ENCODE measurements around the gene PNPLA5.

PNPLA5 gene

GRCh38 chr22:43844560-43845545 lies 47.0 kb downstream of the PNPLA5 start:
- DNase-seq (ENCODE audit: low read depth, low spot score), result no peak

DNA sequence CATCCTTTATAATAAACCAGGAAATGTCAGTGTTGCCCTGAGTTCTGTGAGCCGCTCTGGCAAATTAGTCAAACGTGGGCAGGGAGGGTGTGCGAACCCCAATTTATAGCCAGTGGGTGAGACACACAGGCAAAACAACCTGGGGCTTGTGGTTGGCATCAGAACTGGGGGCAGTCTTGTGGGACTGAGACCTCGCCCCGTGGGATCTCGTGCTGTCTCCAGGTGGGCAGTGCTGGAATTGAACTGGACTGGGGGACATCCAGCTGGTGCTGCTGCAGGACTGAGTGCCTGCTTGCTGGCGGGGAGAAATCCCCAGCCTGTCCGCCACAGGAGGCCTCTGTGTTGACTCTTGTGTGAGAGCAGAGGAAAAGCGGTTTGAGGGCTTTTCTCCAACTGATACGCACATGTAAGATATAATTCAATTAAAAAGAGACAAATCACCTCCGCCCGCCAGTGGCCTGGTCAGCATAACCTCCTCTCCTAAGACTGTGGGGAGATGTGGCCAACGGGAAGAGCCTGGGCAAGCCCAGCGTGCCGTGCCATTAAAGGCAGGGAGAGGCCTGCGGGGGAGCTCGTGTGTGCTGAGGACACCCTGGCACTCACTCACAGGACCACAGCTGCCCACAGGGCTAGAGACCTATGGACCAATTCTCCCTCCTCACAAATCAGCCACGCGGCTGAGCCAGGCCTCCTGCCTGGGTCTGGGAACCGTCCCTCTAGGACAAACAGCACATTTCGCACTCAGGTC lies 47.9 kb downstream of the PNPLA5 start:
- no peak for DNase-seq (ENCODE audit: low read depth, low spot score)
- H3K4me3 ChIP-seq (ENCODE audit: low read length), result no peak overlapping the region

More at GRCh38 chr22:43844560-43845545, 47.0 kb downstream of the PNPLA5 start:
- no peak overlapping the region for H3K4me3 ChIP-seq (ENCODE audit: low read length)

DNA sequence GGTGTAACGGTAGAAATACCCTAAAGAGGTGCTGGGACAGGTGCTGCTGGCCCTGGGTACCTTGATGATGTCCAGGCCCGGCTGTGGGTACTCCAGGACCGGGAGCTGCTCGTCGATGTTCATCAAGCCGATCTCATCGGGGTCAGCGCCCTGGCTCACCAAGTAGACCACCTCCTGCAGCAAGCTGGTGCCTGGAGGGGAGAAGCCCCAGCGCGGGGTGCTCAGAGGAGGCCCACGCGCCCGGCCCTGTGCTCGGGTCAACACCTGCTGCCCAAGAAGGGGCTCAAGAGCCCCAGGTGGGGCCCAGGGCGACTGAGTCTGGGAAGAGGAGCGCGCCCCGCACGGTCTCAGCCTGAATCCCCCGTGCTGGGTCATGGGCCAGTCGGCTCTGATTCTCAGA lies 50.1 kb downstream of the PNPLA5 start:
- no peak overlapping the region for H3K4me3 ChIP-seq (ENCODE audit: low read length)
- DNase-seq (ENCODE audit: low read depth, low spot score), result no peak

DNA sequence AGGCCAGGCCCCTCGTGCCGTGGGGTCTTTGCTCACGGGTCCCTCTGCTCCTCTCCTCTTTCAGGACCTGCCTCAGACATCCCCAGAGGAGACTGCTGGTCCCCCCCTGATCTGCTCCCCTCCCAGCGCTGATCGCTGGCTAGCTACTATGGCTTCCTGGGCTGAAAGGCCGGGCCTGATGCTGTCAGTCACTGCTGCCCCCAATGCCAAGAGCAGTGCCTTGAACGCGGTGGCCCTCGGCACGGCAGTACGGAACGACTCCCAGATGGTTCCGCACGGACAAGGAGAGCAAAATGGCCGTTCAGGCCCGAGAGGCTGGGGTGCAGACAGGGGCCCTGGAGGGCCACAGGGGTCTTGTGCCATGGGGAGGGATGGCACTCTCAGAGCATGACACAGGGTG lies 51.0 kb downstream of the PNPLA5 start:
- DNase-seq (ENCODE audit: low read depth, low spot score), result no peak
- H3K4me3 ChIP-seq (ENCODE audit: low read length), result no peak overlapping the region

DNA sequence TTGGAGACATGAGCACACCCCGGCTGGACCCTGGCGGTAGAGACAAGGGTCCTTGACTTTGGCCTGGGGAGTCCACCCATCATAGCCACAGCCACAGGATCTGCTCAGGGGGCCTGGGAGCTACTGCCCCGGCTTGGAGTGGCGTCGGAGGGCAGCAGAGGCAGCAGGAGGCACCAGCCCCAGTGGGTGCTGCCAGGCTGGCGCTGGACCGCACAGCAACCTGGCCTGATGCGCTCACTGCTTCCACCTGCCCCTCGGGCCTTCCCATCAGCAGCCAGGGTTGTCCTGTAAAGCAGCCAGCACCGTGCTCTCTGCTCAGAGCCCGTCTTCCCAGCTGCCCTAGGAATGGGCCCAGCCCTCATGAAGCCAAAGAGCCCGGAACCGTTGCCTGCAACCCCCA lies 51.4 kb downstream of the PNPLA5 start:
- no peak overlapping the region for H3K4me3 ChIP-seq (ENCODE audit: low read length)
- no peak for DNase-seq (ENCODE audit: low read depth, low spot score)

- no peak overlapping the region for H3K4me3 ChIP-seq (ENCODE audit: low read length)
- no peak for DNase-seq (ENCODE audit: low read depth, low spot score)
Measured at GRCh38 chr22:43839781-43840180, 52.0 kb downstream of the PNPLA5 start.

DNA sequence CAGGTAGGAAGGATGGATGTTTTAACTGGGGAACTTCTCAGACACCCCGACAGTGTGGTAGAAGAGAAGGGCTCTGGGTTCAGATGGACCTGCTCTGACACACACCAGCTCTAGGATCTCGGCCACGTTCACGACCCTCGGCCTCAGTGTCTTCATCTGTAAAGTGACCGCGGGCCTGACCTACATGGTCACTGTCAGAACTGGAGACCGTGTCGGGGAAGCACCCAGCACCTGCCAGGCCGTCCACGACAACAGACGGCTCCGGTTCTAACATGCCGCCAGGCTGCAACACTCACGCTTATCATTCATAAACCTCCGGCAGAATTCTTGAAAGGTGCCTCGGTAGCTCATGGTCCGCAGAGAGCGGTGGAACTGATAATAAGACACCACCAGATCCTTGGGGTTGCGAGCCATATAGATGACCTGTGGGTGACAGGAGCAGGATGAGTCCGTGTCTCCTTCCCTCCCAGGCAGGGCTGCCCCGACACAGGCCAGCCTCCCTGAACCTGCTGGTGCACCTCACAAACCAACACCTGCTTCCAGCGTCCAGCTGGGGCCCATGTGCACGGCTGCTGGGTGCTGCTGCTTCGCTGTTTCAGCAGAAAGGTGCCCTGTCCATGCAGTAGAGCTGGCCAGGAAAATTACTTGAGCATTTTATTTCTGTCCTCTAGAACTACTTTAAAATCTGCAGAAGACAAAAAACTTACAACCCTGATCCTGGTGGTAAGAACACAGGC lies 53.1 kb downstream of the PNPLA5 start:
- no peak overlapping the region for H3K4me3 ChIP-seq (ENCODE audit: low read length)
- no peak for DNase-seq (ENCODE audit: low read depth, low spot score)

GRCh38 chr22:43838161-43838560 lies 53.7 kb downstream of the PNPLA5 start:
- no peak overlapping the region for H3K4me3 ChIP-seq (ENCODE audit: low read length)
- no peak for DNase-seq (ENCODE audit: low read depth, low spot score)

DNA sequence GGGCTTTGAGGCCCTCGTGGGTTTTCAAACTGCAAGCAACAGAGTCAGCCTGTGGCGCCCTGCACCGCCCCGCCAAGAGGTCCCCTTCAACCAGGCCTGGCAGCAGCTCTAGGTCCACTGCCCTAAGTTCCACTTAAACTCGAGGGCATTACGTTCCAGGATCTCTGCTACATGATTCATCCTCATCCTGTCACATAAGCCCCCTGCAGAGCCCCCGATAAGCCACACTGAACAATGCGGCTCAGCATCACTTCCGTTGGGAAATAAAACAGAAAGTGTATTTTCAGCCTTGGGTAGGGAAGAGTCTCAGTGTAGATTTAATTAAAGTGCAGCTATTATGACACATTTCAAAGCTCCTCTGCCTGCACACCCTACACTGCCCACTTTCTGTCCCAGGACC lies 54.1 kb downstream of the PNPLA5 start:
- no peak for DNase-seq (ENCODE audit: low read depth, low spot score)

DNA sequence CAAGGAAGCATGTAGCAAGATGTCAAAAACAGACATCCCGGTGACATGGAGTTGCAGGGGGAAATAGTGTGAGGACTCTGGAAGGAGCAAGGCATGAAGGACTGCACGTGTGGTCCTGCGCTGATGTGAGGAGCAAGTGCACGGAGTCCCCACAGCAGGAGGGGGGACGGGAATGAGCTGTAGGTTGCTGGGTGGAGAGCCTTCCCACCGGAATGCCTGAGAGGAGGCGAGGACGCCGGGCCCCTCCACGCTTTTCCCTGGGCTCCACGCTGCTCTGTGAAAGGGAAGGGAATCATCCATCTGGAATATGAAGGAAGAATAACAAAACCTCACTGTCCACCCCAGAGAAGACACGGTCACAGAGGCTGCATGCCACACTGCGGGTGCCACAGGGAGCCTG lies 56.1 kb downstream of the PNPLA5 start:
- no peak overlapping the region for H3K4me3 ChIP-seq (ENCODE audit: low read length)
- DNase-seq (ENCODE audit: low read depth, low spot score), result no peak

More for the DNA sequence above, 54.1 kb downstream of the PNPLA5 start:
- H3K4me3 ChIP-seq (ENCODE audit: low read length), result no peak overlapping the region

GRCh38 chr22:43835166-43835565 lies 56.6 kb downstream of the PNPLA5 start:
- H3K4me3 ChIP-seq (ENCODE audit: low read length), result no peak overlapping the region
- DNase-seq (ENCODE audit: low read depth, low spot score), result no peak

DNA sequence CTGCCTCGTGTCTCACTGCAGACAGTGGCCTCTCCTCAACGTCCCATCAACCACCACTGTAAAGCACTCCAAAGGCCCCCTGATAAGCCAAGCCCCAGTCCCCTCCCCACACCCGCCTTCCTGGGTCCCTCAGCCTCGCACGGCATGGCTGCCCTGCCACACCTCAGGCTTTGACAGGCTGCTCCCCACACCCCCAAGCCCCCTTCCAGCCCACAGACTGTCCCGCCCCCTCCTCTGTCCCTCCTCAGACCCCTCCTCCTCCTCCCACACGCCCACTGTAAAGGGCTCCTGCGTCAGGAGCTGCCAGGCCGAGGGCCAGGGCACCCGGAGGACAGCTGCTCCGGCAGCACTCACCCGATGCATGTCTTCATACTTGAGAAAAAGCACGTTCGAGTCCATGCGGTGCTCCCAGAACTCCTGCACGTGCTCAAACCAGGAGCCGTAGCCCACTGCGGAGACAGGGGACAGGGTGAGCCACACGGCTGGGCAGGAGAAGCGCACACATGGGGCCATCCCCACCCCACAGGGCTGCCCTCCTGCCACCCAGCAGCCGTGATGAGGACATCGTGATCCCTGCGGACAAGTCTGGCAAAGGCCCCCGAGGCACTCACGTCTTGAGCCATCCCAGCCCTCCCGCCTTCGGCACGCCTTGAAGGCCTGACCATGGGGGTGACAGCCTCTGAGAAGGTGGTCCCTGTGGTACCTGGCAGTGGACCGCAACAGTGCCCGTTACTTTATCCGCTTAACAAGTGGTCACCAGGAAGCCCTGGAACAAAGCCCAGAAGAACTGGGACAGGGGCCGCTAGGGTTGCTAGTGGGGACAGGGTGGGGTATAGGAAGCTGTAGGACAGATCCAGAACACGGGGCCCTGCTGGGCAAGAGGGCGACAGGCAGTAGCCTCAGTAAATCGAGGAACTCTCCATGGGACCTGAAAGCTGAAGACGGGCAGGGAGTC lies 58.2 kb downstream of the PNPLA5 start:
- no peak overlapping the region for H3K4me3 ChIP-seq (ENCODE audit: low read length)
- no peak for DNase-seq (ENCODE audit: low read depth, low spot score)

DNA sequence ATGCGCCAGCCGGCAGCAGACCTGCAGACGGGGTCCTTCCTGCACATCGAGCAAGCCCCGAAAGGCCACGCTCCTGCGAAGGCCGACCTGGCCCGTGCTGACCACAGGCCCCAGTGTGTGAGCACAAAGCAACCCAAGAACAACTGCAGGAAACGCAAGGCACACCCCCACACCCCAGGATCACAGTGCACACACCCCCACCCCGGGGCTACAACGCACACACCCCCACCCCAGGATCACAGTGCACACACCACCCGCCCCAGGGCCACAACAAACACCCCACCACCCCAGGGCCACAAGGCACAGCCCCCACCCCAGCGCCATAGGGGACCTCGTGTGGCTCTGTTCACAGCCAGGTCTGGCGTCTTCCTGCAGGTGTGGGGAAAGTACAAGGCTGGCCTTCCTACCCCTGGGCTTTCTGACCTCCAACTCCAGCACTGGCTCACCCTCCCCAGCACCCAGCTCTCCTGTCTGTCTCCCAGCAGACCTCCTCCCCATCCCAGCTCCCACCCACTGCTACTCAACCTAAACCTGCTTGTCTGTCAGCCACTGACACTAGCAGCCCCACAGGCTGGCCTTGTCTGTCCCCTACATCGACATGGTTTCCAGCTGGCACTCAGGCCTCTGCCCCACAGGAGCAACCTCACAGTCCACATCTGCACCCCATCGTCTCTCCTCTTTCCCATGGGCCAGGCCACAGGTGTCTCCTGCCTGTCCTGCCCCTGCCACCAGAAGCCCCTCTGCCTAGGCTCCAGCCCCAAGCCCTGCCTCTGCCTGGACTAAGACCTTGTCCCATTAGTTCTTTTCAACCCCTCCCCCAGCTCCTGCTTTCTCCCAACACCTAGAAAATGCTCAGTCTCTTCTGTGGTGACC lies 59.2 kb downstream of the PNPLA5 start:
- no peak for DNase-seq (ENCODE audit: low read depth, low spot score)
- no peak overlapping the region for H3K4me3 ChIP-seq (ENCODE audit: low read length)

DNA sequence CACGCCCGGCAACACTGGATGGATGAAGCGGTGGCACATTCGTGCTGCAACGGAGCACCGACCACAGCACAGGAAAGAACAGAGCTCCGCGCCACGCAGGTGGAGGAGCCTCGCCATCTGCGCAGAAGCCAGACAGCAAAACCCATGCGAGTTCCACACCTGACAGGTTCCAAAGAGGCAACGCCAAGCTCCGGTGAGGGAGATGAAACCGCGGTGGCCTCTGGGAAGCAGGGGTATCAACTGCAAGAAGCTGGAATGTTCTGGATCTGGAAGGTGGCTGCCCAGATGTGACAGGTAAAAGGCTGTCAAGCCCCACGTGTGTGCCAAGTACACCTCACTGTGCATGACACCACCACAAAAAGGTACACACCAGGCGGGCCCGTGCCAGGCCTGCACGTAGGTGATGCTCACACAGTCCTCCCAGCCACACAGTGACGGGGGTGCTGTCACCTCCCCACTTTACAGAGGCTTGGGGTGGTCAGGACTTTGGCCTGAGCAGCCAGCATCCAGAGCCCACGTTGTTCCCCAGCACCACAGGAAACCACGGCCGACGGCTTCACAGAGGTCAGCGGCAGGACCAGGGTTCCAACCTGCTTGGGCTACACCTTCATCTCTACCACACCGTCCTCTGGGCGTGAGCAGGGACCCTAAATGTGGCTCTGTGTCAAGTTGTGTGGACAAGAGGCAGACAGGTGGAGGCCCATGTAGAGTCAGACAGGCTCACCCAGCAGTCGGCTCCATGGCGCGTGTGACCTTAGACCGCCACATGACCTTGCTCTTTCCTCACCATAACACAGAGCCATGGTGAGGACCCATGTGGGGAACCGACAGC lies 60.0 kb downstream of the PNPLA5 start:
- H3K4me3 ChIP-seq (ENCODE audit: low read length), result no peak overlapping the region
- DNase-seq (ENCODE audit: low read depth, low spot score), result no peak

GRCh38 chr22:43830931-43831560 lies 60.8 kb downstream of the PNPLA5 start:
- no peak for DNase-seq (ENCODE audit: low read depth, low spot score)
- no peak overlapping the region for H3K4me3 ChIP-seq (ENCODE audit: low read length)
